ENCODE results near the gene C1QTNF4.
"Not testable (repeated sequence)": the region's sequence is repeated elsewhere in the genome, so short reads cannot be mapped to it uniquely, and the experiment has no call there.

The C1QTNF4 gene

DNA sequence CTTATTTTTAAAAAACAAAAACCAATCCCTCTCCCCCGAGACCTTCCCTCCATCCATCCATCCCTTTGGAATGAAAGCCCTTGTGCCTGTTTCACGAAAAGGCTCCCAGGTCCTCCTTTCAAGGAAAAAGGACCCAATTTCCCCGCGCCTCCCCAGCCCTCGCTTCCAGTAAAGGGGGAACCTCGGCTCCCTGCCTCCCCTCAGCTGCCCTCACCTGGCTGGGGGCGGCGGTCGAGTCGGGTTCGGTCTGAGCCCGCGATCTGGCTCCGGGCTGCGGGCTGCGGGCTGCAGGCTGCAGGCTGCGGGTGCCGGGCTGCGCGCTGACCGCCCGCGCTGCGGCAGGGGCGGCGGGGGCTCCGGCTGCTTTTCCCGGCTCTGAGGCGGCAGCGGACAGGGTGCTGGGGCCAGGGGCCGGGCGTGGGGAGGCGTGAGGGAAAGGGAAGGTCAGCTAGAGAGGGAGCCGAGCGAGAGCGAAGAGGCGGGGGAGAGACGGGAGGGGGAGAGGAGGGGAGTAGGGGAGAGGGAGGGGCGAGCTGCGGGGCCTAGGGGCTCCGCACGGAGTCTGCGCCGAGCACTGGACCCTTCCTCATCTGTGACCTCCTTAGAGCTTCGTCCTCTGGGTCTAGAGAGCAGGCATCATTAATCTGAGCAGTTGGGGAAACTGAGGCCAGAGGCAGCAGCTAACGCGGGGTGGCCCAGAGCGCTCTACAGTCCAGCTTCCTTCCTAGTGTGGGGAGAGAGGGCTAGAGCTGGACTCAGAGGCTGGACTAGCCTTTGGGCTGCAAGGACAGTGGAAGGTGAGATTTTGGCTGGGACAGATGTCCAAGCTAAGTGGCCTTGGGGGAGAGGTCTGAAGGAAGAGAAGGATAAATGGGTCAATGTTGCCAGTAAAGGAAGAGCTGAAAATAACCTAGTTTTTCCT, at the start of gene C1QTNF4:
C1QTNF4 (minus strand) TSS at position 478 of the 922 bp plus-strand sequence. CDS start 3,601 bp downstream, outside the sequence.
- DNase-seq = no peak

DNA sequence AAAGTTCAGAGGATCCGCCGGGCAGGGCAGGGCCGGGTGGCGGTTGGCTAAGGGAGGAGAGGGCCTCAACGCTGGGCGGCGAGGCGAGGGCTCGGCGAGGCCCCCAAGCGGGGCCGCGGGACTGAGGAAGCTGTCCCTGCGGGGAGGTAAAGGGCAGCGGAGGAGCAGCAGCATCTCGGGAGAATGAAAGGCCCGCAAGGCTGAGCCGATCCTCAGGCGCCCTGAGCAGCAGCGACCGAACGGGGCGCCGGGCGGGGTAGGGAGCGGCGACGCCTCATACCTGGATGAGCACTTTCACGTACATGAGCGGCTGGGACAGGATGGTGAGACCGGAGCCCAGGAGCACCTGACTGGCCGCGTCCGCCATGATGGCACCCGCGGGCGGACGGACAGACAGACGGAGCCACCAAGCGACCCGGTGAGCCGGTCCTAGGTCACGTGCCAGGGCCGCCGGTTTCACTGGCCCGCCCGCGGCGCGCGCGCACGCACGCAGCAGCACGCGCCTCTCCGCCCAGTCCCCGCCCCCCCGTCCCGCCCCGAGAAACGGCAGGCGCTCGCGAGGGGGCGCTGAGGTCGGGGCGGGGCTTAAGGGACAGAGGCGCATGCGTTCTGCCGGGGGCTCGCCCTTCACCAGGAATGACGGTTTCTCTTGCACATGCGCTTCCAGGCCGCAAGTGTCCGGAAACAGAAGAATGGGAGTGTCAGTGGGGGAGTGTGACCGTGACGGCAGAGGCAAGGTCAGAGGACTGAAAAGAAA, 48.1 kb upstream of the C1QTNF4 start, which contains the start of gene MTCH2:
MTCH2 (minus strand) TSS at position 461 of the 757 bp plus-strand sequence; CDS start at position 367, 94 bp downstream.
- peak; percentile 98 for DNase-seq

DNA sequence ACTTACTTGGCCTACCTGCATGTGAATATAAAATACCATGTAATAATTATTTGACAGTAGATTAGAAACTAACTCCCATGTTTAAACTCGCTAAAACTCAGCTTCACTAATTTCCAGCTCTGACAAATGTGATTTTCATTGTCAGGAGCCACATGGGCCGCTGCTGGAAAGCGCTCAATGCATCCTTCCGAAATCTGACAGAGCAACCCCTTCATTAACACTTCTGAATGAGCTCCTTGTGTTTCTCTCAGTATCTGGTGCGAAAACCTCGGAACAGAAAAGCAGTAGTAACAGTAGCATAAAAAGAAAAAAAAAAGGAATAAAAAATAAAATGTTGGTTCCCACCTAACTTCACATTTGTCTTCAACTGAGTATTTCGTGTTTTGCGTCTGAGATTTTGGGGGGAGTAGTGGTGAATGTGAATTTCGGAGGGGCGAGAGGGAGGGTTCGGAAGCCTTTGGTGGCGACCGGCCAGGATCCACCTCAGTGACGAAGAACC, 47.4 kb upstream of the C1QTNF4 start:
- peak; percentile 46 for DNase-seq

DNA sequence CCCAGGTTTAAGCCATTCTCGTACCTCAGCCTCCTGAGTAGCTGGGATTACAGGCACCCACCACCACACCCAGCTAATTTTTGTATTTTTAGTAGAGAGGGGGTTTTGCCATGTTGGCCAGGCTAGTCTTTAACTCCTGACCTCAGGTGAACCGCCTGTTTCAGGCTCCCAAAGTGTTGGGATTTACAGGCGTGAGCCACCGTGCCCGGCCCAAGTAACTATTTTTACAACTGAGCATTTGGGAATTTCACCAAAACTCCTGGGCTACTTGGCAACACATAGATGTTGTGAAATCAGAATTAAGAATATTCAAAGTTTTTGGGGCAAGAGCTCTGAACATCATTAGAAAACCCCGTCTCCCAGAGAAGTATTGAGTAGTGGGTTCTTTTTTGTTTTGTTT, 46.3 kb upstream of the C1QTNF4 start:
- DNase-seq = not testable (repeated sequence)

DNA sequence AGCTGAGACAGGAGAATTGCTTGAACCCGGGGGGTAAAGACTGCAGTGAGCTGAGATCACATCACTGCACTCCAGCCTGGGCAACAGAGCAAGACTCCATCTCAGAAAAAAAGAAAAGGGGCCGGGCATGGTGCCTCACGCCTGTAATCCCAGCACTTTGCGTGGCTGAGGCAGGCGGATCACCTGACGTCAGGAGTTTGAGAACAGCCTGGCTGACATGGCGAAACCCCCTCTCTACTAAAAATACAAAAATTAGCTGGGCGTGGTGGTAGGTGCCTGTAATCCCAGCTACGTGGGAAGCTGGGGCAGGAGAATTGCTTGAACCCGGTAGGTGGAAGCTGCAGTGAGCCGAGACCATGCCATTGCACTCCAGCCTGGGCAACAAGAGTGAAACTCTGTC, 42.1 kb upstream of the C1QTNF4 start:
- not testable (repeated sequence) for DNase-seq

DNA sequence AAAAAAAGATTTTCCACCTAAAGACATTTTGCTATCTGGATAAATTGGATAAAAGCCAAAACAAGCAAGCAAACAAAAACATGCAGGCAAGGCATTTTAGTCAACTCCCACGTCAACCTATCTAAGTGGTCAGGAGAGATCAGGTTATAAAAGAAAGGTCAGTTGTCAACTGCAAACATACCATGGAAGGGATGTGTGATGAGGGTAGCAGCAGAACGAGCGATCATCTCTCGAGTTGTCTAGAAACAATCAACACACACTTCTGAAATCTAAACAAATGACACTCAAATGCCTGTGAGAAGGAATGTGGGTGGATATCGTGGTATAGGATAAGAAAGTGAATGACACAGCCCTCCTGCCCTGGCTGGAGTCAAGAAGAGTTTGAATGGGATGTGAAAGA, 37.3 kb upstream of the C1QTNF4 start:
- DNase-seq = no peak

DNA sequence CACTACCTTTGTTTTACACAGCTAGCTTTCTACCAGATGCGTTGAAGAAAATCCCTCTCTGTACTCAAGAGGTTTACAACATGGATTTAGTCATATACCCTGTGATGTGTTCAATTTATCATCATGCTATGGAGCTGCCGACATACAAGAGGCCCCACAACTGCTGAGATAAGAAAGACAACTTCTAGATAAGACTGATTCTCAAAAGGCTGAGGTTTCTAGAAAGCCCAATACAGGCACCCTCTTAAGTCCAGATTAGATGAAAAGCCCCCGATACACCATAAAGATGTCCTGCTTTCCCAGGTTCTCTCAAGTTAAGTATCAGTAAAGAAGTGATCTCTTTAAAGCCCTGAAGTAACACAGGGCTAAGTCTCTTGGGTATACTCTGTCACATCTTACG, 33.8 kb upstream of the C1QTNF4 start:
- DNase-seq = no peak

DNA sequence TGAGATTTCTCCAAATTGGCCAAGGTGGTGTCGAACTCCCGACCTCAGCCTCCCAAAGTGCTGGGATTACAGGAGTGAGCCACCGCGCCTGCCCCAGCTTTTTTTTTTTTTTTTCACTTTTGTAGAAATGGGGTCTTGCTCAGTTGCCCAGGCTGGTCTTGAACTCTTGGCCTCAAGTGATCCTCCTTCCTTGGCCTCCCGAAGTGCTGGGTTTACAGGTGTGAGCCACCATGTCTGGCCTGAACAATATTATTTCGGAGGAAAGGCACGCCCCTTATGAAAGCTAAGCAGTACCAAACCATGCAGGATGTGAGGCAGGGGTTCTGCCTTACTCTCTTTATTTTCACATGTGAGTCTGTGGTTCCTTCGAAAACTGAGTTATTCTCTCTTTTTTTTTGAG, 32.0 kb upstream of the C1QTNF4 start:
- no peak for DNase-seq

DNA sequence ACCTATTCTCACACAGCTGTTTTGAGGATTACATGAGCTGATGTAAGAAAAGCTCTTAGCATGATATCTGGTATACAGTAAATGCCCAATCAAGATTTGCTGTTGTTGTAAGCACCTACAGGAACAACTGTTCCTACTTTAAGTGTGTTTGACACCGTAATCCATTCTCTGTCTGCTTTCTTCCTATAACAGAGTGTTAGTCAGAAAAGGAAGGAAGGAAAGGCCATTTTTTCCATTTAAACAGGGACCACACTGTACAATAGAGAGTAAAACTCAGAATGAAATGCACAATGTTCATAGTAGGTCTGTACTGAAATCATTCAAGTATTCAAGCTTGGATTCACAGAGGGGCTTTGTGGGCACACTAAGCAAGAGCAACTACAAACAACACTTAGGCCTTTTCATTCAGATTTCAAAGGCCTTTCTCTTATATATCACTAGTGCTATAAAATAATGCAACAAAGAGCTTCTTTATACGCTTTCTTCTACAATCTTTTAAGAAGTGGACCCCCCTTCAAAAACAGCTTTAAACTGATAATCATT, 26.7 kb upstream of the C1QTNF4 start:
- DNase-seq = no peak

DNA sequence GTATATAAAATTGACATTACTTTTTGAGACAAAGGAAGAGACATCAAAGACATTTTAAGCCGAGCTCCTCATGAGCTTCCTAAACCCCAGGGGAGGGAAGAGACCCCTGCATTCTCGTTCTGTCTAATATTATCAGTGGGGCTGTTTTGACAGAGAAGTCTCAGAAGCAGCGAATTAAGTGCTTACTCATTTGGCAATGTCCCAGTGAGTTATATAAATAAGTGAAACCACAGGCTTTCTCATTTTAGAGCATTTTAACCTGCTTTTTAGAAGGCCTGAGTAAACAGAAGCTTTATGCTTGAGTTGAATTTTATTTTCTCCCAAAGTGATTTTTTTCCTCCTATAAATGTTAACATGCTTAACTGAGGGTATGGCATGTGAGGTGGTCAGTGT, 23.2 kb upstream of the C1QTNF4 start:
- no peak for DNase-seq

DNA sequence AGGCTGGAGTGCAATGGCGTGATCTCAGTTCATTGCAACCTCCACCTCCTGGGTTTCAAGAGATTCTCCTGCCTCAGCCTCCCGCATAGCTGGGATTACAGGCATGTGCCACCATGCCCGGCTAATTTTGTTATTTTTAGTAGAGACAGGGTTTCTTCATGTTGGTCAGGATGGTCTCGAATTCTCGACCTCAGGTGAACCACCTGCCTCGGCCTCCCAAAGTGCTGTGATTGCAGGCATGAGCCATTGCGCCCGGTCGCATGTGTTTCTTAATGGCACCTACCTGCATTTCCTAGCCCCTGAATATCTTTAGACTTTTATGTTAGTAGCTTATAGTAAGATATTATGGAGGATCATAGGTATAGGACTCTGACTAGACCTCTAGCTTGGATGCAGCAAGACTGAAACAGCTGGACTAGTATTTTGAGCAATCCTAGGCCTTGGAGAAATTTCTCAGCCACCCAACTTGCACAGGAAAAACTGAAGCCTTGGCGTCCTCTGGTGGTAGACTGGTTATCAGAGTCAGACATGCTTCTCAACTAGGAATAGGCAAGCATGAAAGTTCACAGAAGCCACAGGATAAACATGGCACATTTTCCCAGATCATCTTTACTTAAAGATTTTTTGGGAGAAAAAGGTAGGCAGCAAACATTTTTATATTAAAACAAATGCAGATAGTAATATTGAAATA, 22.7 kb upstream of the C1QTNF4 start:
- DNase-seq = peak; percentile 63

DNA sequence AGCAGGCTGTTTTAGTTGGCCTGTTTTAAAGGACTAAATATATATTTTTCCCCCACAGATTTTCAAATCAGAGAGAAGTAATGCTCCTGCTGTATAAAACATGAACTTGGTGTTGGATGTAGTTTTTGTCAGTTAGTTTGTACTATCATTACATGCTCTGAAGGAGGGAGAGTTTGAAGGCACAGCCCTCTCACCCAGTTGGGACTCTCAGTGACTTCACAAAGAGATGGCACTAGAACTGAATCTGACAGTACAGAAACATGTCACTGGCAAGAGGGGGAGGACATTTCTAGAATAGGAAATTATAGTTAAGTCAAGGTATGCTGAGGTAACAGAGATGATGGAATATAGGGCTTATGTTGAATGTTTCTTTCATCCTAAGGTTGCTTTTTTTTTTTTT, 21.0 kb upstream of the C1QTNF4 start:
- no peak for DNase-seq

DNA sequence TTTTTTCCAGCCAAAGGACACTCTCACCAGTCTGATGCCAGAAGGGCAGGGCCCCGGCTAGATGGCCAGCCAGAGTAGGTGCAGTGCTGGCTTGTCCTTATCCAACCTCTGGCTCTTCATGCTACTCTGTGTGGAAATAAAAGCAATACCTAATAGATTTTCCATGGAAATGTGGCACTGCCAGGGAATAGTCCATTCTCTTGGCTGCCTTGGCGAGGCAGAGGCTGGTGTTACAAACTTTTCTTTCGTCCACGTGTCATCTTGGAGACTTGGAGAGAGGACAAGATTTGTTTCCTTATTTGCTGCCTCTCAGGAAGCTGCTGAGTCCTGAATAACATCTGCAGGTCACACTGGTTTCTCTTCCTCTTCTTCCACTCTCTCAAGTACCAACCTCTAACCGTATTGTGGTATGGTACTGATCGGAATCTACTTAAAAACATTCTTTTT, 17.2 kb upstream of the C1QTNF4 start:
- DNase-seq = no peak

DNA sequence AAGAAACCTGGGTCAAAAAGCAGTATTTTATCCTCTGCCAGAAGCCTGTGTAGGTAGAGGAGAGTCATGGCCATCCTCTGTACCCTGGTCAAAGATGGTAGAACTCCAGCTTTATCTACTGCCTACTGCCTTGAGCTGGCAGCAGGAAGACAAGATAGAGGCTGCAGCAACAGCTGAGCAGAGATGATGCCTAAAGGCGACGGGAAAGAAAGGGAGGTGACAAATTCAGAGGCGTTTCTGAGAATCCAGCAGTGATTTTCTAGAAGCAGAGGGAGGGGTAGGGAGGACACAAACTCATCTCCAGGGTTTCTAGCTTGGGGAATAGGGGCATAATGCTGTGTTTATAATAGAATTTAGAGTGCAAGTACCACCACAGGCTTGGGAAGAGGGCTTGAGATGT, 15.5 kb upstream of the C1QTNF4 start:
- peak; percentile 52 for DNase-seq

DNA sequence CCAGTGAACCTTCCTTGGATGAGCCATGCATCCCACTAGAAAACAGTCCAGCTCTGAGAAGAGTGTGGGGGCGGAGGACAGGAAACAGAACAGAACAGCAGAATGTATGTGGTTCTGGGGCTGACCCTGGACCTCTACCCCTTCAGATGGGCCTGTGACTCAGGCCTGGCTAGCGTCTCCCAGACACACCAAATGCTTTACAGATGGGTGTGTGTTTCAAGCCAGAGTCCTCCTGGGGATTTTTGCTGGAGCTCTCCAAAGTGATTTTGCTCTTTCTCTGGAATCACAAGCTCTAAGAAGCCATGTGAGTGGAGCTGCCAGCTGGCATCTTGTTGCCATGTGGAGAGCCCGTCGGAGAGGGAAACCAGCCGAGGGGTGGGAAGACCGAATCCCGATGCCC, 13.2 kb upstream of the C1QTNF4 start:
- DNase-seq = no peak

DNA sequence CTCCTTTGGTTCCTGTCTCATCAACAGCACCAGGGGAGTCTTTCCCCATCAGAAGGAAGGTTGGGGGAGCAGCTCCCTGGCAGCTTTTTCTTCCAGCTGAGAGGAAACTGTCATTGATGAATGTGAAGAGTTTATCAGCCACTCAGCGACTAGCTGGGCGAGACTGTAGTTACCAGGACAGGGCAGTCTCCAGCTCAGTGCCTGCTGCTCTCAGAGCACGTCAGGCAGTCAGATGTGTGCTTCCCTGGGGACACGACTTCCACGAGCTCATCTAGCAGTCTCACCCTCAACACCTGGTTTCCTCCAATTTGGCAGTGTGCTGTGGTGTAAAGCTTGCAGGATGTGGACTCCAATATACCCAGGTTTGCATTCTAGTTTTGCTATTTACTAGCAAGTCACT, 12.5 kb upstream of the C1QTNF4 start:
- DNase-seq = no peak

DNA sequence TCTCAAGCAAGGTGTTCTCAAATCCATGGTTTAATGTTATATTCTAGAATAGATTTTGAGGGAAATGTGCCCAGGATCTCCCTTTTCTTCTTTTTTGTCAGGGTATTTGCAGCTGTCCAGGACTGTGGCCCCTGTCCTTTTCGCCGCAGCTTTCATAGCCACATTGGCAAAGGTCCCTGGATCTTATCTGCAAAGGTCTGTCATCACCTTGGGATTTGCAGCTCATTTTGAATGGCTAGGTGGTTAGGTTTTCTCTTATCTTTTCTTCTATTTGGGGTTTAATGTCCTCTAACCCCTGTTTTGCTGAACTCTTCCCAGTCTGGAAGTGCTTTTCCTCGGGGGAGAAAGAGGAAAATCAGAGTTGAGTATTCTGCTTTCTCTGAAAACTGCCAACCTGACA, 11.7 kb upstream of the C1QTNF4 start:
- no peak for DNase-seq

DNA sequence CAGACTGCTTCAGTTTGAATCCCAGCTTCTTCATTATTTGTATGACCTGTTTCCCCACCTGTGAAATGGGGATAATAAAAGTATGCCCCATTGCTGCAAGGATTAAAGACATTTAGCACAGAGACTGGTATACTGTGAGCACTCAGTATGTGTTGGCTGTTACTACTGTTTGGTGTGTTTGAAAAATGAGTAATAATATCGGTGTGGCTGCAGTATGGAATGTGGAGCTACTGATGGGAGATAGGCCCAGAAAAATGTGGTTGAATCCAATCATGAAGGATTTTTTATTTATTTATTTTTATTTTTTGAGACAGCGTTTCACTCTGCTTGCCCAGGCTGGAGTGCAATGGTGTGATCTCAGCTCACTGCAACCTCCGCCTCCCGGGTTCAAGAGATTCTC, 9.1 kb upstream of the C1QTNF4 start:
- no peak for DNase-seq

DNA sequence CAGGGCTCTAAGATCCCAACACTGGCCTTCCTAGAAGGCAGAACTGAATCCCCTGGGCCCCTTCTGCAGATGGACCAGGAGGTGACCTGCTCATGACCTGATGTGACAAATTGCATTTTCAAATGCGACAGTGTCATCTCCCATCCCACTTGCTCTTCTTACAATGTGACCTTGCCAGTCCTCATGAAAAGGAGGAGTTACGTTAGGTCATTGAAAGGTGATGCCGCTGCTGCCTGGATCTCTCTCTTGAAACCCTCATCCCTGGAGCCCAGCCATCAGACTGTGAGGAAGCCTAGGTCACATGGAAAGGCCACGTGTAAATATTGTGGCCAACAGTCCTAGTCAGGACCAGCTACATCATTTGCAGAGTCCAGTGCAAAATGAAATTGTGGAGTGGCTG, 5.7 kb upstream of the C1QTNF4 start:
- DNase-seq = no peak

DNA sequence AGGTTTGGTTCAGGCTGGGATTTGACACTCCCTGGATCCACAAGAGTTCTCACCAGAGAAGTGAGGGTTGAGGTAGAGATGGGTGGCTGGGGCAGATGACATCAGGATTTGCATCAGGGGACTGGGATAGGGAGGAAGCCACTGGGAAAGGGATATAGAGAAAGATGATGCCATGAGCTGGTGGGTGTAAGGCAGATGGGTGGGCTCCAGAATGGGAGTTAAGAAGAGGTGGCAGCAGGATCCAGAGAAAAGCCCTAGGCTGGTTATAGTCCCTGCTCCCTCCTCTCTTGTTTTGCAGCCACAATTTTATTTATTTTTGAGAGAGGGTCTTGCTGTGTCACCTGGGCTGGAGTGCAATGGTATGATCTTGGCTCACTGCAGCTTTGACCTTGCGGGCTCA, 1.8 kb upstream of the C1QTNF4 start:
- DNase-seq = no peak

DNA sequence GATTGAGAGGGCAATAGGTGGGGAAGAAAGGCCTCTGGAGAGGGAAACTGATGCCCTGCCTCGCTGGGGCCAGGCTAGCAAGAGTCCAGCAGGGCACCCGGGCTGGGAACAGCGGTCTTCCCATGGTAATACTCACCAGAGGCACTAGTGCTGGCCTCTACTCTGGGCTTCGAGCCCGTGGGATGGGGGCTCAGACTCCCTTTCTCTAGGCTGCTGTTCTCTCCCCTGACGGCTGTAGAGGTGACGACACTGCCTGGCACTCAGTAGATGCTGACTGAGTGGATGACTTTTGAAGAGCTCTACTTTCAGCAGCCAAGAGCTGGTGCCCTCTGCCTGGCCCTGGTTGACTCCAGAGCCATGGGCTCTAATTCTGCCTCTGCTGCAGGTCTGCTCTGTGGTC, 818 bp upstream of the C1QTNF4 start:
- DNase-seq = no peak

DNA sequence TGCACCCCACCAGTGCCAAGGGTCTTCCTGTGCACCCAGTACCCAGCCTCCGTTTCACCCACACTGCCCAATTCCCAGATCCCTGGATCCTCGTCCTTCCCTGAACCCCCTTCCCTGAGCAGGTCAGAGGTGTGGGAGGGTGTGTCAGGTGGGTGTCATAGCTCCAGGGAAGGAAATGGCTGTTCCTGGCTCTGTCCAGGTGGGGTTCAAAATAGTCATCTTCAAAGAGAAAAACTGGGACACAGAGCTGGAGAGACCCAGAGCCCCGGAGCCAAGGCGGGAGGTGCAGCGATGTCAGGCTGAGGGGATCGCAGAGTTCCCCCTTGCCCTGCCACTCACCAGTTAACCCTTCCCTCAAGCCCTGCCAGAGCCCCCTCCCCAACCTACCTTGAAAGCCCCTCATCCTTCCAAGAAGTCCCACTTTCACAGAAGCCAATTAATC, 698 bp downstream of the C1QTNF4 start:
- DNase-seq = no peak

DNA sequence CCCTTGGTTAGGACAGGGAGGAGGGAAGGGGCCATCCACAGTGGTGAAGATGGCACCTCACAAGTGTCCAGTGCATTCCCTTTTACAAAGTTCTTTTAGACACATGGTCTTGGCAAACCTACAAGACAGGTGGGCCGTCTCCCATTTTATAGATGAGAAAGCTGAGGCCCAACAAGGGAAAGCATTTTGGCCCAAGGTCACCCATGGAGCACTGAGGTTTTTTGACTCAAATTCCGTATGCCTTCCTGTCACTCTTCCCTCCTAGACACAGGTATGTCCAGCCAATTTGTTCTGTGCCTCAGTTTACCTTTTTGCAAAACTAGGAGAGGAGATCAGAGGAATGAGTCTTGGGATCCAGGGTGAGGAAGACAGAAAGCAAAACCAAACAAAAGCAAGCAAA, 1.2 kb downstream of the C1QTNF4 start:
- no peak for DNase-seq
